PFSK-1 (cell line): ENCODE results near the gene RBM15.

Experiments
- FOXP2 ChIP-seq: optimal IDR thresholded peaks from 2 replicates; pipeline ENCODE3; 2011; ENCODE audit warnings: borderline replicate concordance, control low read depth, inconsistent platforms; ENCODE audit not compliant: insufficient read depth; ENCODE audit errors: extremely low read length, extremely low read depth
- POLR2AphosphoS5 ChIP-seq: IDR thresholded peaks from 2 replicates; pipeline ENCODE4 v1.6.1; 2012; ENCODE audit warnings: low read depth, mild to moderate bottlenecking, control low read depth, low read length, moderate library complexity
- REST ChIP-seq, 2 experiments: IDR thresholded peaks; 2 replicates each; pipeline versions ENCODE4 v1.6.1 to v1.8.0; 2011 to 2012; ENCODE audit warnings: low read depth in 2 of 2, low read length in 2 of 2, control low read depth in 1 of 2, inconsistent platforms in 1 of 2, mild to moderate bottlenecking in 1 of 2, moderate library complexity in 1 of 2; ENCODE audit not compliant: insufficient read depth in 1 of 2
- SIN3A ChIP-seq: IDR thresholded peaks from 2 replicates; pipeline ENCODE4 v1.6.1; 2012; ENCODE audit warnings: mild to moderate bottlenecking, low read length, moderate library complexity, borderline replicate concordance; ENCODE audit not compliant: insufficient read depth
- TAF1 ChIP-seq: IDR thresholded peaks from 2 replicates; pipeline ENCODE4 v1.6.1; 2012; ENCODE audit warnings: low read length, control low read depth, borderline replicate concordance; ENCODE audit not compliant: insufficient read depth

Gene RBM15

GRCh38 chr1:110356379-110356778, 17.2 kb downstream of the RBM15 start:
- no peak for TF ChIP-seq REST (IDR thresholded peaks at IDR 0.05; ENCODE audit: insufficient read depth in 1 of 2, low read depth in 2 of 2, low read length in 2 of 2)
- TF ChIP-seq TAF1: no peak
- TF ChIP-seq SIN3A: no peak
- no peak for TF ChIP-seq FOXP2
- no peak for TF ChIP-seq POLR2AphosphoS5

- TF ChIP-seq SIN3A: no peak
Measured at GRCh38 chr1:110360431-110360830, 21.3 kb downstream of the RBM15 start.

- TF ChIP-seq REST (IDR thresholded peaks at IDR 0.05; ENCODE audit: insufficient read depth in 1 of 2, low read depth in 2 of 2, low read length in 2 of 2) (no peak), TAF1 (no peak), POLR2AphosphoS5 (no peak), FOXP2 (no peak), SIN3A (no peak)
Measured at GRCh38 chr1:110361856-110362255, 22.7 kb downstream of the RBM15 start.

- TF ChIP-seq TAF1 (no peak), POLR2AphosphoS5 (no peak), FOXP2 (no peak), SIN3A (no peak), REST (IDR thresholded peaks at IDR 0.05; ENCODE audit: insufficient read depth in 1 of 2, low read depth in 2 of 2, low read length in 2 of 2) (no peak)
Measured at GRCh38 chr1:110364221-110364620, 25.0 kb downstream of the RBM15 start.

- TF ChIP-seq REST (IDR thresholded peaks at IDR 0.05; ENCODE audit: insufficient read depth in 1 of 2, low read depth in 2 of 2, low read length in 2 of 2): no peak
- no peak for TF ChIP-seq FOXP2
- no peak for TF ChIP-seq TAF1
- TF ChIP-seq SIN3A: no peak
Measured at GRCh38 chr1:110370827-110371226, 31.6 kb downstream of the RBM15 start.

- TF ChIP-seq SIN3A (no peak), POLR2AphosphoS5 (no peak), REST (IDR thresholded peaks at IDR 0.05; ENCODE audit: insufficient read depth in 1 of 2, low read depth in 2 of 2, low read length in 2 of 2) (no peak), FOXP2 (no peak), TAF1 (no peak)
Measured at GRCh38 chr1:110375490-110375889, 36.3 kb downstream of the RBM15 start.
